NCI-H82 treated with DMSO at 0.1 percent for 48 hours (cell line): ENCODE results near the gene MRPL1.
"Not testable (repeated sequence)": the region's sequence is repeated elsewhere in the genome, so short reads cannot be mapped to it uniquely, and the experiment has no call there.

Source experiments
- DNase-seq: peaks from one replicate; lab custom pipeline; 2025; ENCODE audit not compliant: unreplicated experiment; lab: John Stamatoyannopoulos, UW

MRPL1 gene

GRCh38 chr4:77963004-77963403 lies 100.4 kb downstream of the MRPL1 start:
- no peak for DNase-seq

DNA sequence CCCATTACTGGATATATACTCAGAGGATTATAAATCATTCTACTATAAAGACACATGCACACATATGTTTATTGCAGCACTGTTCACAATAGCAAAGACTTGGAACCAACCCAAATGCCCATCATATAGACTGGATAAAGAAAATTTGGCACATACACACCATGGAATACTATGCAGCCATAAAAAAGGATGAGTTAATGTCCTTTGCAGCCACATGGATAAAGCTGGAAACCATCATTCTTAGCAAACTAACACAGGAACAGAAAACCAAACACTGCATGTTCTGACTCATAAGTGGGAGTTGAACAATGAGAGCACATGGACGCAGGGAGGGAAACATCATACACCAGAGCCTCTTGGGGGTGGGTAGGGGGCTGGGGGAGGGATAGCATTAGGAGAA lies 111.0 kb downstream of the MRPL1 start:
- DNase-seq, result not testable (repeated sequence)

GRCh38 chr4:77982900-77983540 lies 120.4 kb downstream of the MRPL1 start:
- DNase-seq, result peak; percentile 24

GRCh38 chr4:77983612-77984311 lies 121.1 kb downstream of the MRPL1 start:
- not testable (repeated sequence) for DNase-seq

DNA sequence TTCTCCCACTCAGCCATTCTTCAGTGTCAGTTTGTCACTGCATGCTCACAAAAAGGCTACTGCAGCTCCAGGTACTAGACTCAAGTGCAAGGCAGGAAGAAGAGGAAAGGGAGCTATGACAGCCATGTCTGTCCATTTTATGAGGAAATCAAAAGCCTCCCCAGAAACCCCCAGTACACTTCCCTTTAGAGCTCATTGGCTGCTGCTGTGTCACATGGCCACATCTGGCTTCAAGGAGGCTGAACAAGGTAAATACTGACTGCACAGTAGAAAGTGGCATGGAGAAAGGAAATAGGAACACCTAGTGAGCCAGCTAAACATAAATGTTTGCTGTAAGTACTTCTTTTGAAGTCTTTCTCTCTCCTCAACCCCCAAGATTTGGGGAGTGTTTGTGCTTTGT lies 127.3 kb downstream of the MRPL1 start:
- DNase-seq, result no peak

- DNase-seq, result no peak
These were observed 127.8 kb downstream of the MRPL1 start for GRCh38 chr4:77990456-77990855.

- DNase-seq, result no peak
These were observed 128.3 kb downstream of the MRPL1 start for GRCh38 chr4:77990904-77991358.

GRCh38 chr4:77992581-77992980 lies 130.0 kb downstream of the MRPL1 start:
- DNase-seq, result peak; percentile 42

DNA sequence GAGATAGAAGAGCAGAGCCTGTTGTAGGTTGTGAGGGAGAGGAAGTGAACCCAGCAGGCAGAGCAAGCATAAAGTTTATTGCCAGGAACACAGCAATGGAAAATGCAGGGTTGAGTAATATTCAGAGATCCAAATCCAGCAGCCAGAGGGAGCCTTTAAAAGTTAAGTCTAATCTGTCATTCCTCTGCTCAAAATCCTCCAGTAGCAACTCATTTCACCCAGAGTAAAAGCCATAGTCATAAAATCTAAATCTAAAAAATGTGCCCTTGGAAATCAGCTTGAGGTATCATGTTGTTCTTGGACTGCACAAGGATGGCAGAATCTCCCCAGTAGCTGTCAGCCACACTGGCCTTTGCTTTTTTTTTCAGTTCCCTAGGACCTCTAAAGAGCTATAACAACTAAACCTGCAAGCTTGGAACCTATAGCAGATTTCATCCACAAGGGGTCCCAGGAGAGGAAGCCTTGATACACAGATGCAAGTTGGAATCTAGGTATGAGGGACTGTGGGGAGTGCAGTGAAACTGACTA lies 131.6 kb downstream of the MRPL1 start:
- DNase-seq, result no peak

- no peak for DNase-seq
These were observed 133.4 kb downstream of the MRPL1 start for GRCh38 chr4:77996076-77996475.

GRCh38 chr4:78001531-78001930 lies 138.9 kb downstream of the MRPL1 start:
- no peak for DNase-seq

DNA sequence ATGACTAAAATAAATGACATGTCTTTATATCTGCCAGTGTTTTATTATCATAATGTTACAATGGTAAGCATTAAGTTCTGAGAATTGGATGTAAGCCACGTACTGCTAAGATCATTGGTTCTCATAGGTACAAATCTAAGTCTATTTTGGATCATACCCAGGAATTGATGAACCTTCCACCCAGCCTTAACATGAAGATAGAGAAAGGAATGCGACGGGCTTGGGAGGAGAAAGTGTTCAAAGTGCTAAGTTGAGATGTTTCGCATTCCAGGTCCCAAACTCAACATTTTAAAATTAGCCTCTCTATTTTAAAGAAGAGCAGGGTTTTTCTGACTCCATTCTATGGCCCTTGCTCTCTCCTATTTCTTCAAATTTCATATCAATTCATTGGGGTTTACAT lies 139.6 kb downstream of the MRPL1 start:
- DNase-seq, result no peak
